NK-92 (cell line): ENCODE data around the gene CD34.

Experiments used
- DNase-seq: peaks from one replicate; lab custom pipeline; 2025; ENCODE audit not compliant: unreplicated experiment; lab: John Stamatoyannopoulos, UW

The CD34 gene

GRCh38 chr1:207836591-207837347 lies 74.2 kb downstream of the CD34 start:
- DNase-seq: no peak

DNA sequence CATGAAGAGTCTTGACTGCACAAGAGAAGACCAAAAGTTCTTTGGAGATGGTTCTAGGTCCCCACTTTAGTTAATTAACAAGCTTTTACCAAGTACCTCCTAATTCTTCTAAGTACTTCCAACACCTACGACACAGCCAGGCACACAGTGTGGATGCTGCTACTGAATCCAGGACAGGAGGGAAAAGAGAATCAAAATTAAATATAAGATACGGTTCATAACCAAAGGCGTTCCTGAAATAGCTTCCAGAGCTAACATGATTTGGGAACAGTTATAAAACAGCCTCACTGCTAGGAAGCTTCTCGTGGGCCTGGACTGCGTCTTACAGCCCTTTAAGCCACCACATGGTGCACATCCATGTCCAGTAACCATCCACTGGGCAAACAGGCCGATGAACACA lies 75.0 kb downstream of the CD34 start:
- DNase-seq: no peak

GRCh38 chr1:207833956-207834660 lies 76.8 kb downstream of the CD34 start:
- no peak for DNase-seq

- no peak for DNase-seq
These were observed 77.5 kb downstream of the CD34 start for GRCh38 chr1:207833381-207833780.

DNA sequence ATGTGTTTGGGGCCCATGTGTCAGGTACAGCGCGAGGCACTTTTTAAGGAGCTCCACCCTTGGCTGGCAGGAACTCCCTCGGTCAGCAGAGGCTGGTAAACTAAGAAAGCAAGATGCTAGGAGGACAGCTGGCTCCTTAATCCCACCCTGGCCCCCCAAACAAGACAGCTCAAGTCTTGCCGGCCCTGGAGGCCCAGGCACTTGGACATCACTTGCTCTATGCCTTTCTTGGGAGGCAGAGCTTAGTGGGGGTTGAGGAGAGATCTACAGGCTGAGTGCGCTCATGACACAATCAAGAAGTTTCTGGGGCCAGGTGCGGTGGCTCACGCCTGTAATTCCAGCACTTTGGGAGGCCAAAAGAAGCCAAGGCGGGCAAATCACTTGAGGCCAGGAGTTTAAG lies 78.1 kb downstream of the CD34 start:
- DNase-seq: no peak

GRCh38 chr1:207831517-207832327 lies 79.2 kb downstream of the CD34 start:
- DNase-seq: no peak
